ENCODE data around the gene WIPI1. TPM values are rescaled to one million over a fixed set of nuclear protein-coding genes. Genes with fewer than 3 reads are reported as not detected.

Gene WIPI1
- total and polyA plus RNA-seq, 10 of the 15 experiments (the other 5 are each of a cell fraction or from before 2014, with no cell fraction given), result 6.5 to 44.5 (median 26.2) TPM

DNA sequence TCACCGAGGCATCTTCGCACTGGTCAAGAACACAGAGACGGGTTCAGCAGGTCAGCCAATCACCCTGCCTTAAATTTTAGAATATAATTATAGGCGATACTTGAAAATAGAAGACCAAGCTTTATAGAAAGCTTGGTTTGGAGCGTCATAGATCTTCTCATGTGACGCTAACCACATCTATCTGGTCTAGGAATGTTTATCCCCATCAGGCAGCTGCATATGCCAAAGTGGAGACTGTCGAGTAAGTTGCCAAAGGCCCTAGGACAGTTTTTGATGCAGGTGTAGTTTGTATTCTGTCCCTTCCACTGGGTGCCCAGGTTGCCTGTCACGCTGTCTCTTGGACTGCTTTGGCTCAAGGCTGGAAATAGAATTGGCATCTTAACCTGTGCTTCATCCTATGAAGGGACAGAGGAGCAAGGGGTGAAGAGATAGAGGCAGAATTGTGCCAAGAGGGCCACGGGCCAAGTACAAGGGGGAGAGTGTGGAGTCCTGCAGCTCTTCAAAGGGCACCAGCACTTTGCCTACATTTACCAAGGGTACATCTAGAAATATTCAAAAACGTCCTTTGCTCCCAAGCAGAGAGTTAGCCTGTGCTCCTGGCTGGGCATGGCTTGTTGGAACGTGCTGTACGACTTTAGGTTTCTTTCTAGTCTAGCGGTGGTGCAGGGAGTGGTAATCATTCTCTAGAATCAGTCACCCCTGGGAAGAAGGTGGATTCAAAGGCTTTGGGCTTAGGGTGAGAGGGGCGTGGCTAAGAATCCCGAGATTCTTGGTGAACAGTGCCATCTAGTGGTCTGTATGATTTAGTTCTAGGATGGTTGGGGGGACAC, 5.3 kb upstream of the WIPI1 start (continued):
- TF ChIP-seq, protein P1, sequence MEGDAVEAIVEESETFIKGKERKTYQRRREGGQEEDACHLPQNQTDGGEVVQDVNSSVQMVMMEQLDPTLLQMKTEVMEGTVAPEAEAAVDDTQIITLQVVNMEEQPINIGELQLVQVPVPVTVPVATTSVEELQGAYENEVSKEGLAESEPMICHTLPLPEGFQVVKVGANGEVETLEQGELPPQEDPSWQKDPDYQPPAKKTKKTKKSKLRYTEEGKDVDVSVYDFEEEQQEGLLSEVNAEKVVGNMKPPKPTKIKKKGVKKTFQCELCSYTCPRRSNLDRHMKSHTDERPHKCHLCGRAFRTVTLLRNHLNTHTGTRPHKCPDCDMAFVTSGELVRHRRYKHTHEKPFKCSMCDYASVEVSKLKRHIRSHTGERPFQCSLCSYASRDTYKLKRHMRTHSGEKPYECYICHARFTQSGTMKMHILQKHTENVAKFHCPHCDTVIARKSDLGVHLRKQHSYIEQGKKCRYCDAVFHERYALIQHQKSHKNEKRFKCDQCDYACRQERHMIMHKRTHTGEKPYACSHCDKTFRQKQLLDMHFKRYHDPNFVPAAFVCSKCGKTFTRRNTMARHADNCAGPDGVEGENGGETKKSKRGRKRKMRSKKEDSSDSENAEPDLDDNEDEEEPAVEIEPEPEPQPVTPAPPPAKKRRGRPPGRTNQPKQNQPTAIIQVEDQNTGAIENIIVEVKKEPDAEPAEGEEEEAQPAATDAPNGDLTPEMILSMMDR (IDR thresholded peaks at IDR 0.05 in 2 of 3, conservative IDR thresholded peaks at IDR 0.05 in 1 of 3; ENCODE audit: control insufficient read depth in 2 of 3, extremely low read depth in 1 of 3, insufficient read depth in 1 of 3, low read depth in 3 of 3, low read length in 3 of 3), result peak; percentile 57 to 87 (median 62); a peak in 4 of 6 replicates
- TF ChIP-seq ATF7 (IDR thresholded peaks at IDR 0.05; ENCODE audit: low read depth), result peak; percentile 54; the same call in 1 of the 2 replicates
- TF ChIP-seq, protein P2, sequence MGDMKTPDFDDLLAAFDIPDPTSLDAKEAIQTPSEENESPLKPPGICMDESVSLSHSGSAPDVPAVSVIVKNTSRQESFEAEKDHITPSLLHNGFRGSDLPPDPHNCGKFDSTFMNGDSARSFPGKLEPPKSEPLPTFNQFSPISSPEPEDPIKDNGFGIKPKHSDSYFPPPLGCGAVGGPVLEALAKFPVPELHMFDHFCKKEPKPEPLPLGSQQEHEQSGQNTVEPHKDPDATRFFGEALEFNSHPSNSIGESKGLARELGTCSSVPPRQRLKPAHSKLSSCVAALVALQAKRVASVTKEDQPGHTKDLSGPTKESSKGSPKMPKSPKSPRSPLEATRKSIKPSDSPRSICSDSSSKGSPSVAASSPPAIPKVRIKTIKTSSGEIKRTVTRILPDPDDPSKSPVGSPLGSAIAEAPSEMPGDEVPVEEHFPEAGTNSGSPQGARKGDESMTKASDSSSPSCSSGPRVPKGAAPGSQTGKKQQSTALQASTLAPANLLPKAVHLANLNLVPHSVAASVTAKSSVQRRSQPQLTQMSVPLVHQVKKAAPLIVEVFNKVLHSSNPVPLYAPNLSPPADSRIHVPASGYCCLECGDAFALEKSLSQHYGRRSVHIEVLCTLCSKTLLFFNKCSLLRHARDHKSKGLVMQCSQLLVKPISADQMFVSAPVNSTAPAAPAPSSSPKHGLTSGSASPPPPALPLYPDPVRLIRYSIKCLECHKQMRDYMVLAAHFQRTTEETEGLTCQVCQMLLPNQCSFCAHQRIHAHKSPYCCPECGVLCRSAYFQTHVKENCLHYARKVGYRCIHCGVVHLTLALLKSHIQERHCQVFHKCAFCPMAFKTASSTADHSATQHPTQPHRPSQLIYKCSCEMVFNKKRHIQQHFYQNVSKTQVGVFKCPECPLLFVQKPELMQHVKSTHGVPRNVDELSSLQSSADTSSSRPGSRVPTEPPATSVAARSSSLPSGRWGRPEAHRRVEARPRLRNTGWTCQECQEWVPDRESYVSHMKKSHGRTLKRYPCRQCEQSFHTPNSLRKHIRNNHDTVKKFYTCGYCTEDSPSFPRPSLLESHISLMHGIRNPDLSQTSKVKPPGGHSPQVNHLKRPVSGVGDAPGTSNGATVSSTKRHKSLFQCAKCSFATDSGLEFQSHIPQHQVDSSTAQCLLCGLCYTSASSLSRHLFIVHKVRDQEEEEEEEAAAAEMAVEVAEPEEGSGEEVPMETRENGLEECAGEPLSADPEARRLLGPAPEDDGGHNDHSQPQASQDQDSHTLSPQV (IDR thresholded peaks at IDR 0.05), result no peak
- TF ChIP-seq RB1 (IDR thresholded peaks at IDR 0.05; ENCODE audit: borderline replicate concordance), result peak; percentile 34; the same call in 1 of the 2 replicates
- peak; percentile 70 for TF ChIP-seq RELA (IDR thresholded peaks at IDR 0.05; ENCODE audit: borderline replicate concordance, partially characterized antibody)
- TF ChIP-seq IKZF2 (IDR thresholded peaks at IDR 0.05), result peak; percentile 16 to 34; a peak in 1 of 4 replicates
